SK-N-SH treated with all-trans-retinoic acid at 6 μM for 48 hours (cell line): Measurements from ENCODE around the gene CPAMD8.

Experiments
- ATAC-seq: fragments of 200-7000 bp; cut with Tn5 transposase; 3 replicates; pipeline ENCODE4 v1.9.1; 2020; ENCODE audit warnings: mild to moderate bottlenecking, moderate library complexity
- ARNTL ChIP-seq: fragments of 450-650 bp; formaldehyde crosslinking; IDR thresholded peaks from 2 replicates; pipeline ENCODE4 v1.5.0; 2020; ENCODE audit warnings: low read depth, mild to moderate bottlenecking, moderate library complexity, borderline replicate concordance
- BACH2 ChIP-seq: fragments of 250-450 bp; sonication (Bioruptor Pico); IDR thresholded peaks from 2 replicates; pipeline ENCODE4 v1.9.0; 2021; ENCODE audit warnings: mild to moderate bottlenecking, borderline replicate concordance
- CREB5 ChIP-seq: fragments of 250-450 bp; sonication (Bioruptor Pico); IDR thresholded peaks from 2 replicates; pipeline ENCODE4 v1.5.1; 2020; ENCODE audit warnings: low read depth, mild to moderate bottlenecking, moderate library complexity
- GLIS3 ChIP-seq: fragments of 250-450 bp; sonication (Bioruptor Pico); IDR thresholded peaks from 2 replicates; pipeline ENCODE4 v1.5.0; 2020; ENCODE audit warnings: mild to moderate bottlenecking, moderate library complexity
- ISL1 ChIP-seq: fragments of 250-450 bp; sonication (Bioruptor Pico); IDR thresholded peaks from 2 replicates; pipeline ENCODE4 v2.1.2; 2022; ENCODE audit warnings: mild to moderate bottlenecking, moderate library complexity
- OSR1 ChIP-seq: fragments of 250-450 bp; sonication (Bioruptor Pico); IDR thresholded peaks from 2 replicates; pipeline ENCODE4 v1.8.0; 2022; ENCODE audit warnings: moderate library complexity, mild to moderate bottlenecking, inconsistent platforms
- PPARA ChIP-seq: fragments of 250-450 bp; sonication (Bioruptor Pico); IDR thresholded peaks from 2 replicates; pipeline ENCODE4 v1.5.0; 2020; ENCODE audit warnings: mild to moderate bottlenecking, borderline replicate concordance
- RARB ChIP-seq: fragments of 250-450 bp; sonication (Bioruptor Pico); IDR thresholded peaks from 2 replicates; pipeline ENCODE4 v1.8.0; 2021; ENCODE audit warnings: mild to moderate bottlenecking, moderate library complexity
- SNAI2 ChIP-seq: fragments of 250-450 bp; sonication (Bioruptor Pico); IDR thresholded peaks from 2 replicates; pipeline ENCODE4 v1.5.0; 2020; ENCODE audit warnings: mild to moderate bottlenecking, moderate library complexity
- TCF4 ChIP-seq: fragments of 250-450 bp; sonication (Bioruptor Pico); IDR thresholded peaks from 2 replicates; pipeline ENCODE4 v1.8.0; 2021; ENCODE audit warnings: mild to moderate bottlenecking, moderate library complexity, borderline replicate concordance
- TOX ChIP-seq: fragments of 250-450 bp; sonication (Bioruptor Pico); IDR thresholded peaks from 2 replicates; pipeline ENCODE4 v1.8.0; 2021; ENCODE audit warnings: mild to moderate bottlenecking, moderate library complexity, borderline replicate concordance
- ZC3H10 ChIP-seq: fragments of 250-450 bp; sonication (Bioruptor Pico); IDR thresholded peaks from 2 replicates; pipeline ENCODE4 v1.5.1; 2021; ENCODE audit warnings: mild to moderate bottlenecking, moderate library complexity
- ZFP3 ChIP-seq: fragments of 250-450 bp; sonication (Bioruptor Pico); IDR thresholded peaks from 2 replicates; pipeline ENCODE4 v1.5.0; 2020; ENCODE audit warnings: mild to moderate bottlenecking, moderate library complexity
- ZFP30 ChIP-seq: fragments of 450-650 bp; formaldehyde crosslinking; IDR thresholded peaks from 2 replicates; pipeline ENCODE4 v1.5.0; 2022; ENCODE audit warnings: mild to moderate bottlenecking, moderate library complexity
- ZNF565 ChIP-seq: fragments of 450-650 bp; formaldehyde crosslinking; conservative IDR thresholded peaks from 2 replicates; pipeline ENCODE4 v1.5.0; 2020; ENCODE audit warnings: low read depth, mild to moderate bottlenecking, moderate library complexity
- ZNF70 ChIP-seq: fragments of 450-650 bp; formaldehyde crosslinking; IDR thresholded peaks from 2 replicates; pipeline ENCODE4 v1.5.0; 2020; ENCODE audit warnings: mild to moderate bottlenecking, moderate library complexity
- ZNF8 ChIP-seq: fragments of 450-650 bp; formaldehyde crosslinking; IDR thresholded peaks from 2 replicates; pipeline ENCODE4 v1.5.0; 2020; ENCODE audit warnings: mild to moderate bottlenecking, moderate library complexity
- TF ChIP-seq, protein P1 (sequence below): fragments of 250-450 bp; sonication (Bioruptor Pico); IDR thresholded peaks from 2 replicates; pipeline ENCODE4 v1.8.0; 2021; ENCODE audit warnings: low read depth, mild to moderate bottlenecking, moderate library complexity, borderline replicate concordance
- TF ChIP-seq, protein P2 (sequence below): fragments of 250-450 bp; sonication (Bioruptor Pico); IDR thresholded peaks from 2 replicates; pipeline ENCODE4 v1.8.0; 2020; ENCODE audit warnings: mild to moderate bottlenecking, moderate library complexity, borderline replicate concordance
- TF ChIP-seq, protein P3 (sequence below): fragments of 250-450 bp; sonication (Bioruptor Pico); IDR thresholded peaks from 2 replicates; pipeline ENCODE4 v1.5.0; 2020; ENCODE audit warnings: mild to moderate bottlenecking, moderate library complexity

Gene CPAMD8

DNA sequence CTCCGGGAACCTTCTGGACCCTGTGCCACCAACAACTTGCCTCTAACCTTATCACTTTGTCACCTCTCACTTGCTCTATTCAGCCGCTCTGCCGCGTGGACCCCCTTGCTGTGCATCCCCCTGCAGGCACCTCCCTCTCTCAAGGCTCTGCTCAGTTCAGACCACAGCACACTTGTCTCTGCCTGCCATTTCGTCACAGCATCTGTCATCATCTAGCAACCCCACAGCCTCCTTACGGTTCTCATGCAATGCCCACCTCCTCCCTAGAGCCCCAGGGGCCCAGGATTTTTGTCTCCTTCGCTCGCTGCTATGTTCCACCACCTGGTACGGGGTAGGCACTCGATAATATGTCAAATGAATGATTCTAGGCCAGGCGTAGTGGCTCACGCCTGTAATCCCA lies 43.8 kb upstream of the CPAMD8 start:
- no peak for TF ChIP-seq ZFP3 (CRISPR knock-in tag)
- TF ChIP-seq BACH2 (CRISPR knock-in tag), result no peak
- TF ChIP-seq RARB, result no peak
- TF ChIP-seq ARNTL (CRISPR knock-in tag), result no peak
- TF ChIP-seq OSR1 (CRISPR knock-in tag), result no peak
- no peak for ATAC-seq

DNA sequence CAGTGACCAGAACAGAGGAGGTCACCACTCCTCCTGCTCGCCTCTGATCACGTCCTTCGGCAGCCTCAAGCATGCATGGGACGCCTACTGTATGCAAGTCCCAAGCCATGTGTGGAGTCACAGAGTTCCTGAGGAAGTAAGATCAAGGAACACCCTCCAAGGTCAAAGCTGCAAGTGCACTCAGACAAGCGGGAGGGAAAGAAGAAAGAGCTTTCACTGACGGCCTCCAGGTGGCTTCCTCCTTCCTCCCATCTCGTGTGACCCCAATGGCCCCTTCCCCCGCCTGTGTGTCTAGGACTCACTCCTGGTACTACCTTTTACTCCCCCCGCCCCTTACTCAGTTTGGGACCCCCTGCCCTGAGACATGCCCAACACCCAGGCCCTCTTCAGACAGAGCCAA lies 42.6 kb upstream of the CPAMD8 start:
- TF ChIP-seq ZNF565 (CRISPR knock-in tag), result no peak
- no peak for TF ChIP-seq SNAI2 (CRISPR knock-in tag)
- no peak for TF ChIP-seq ZFP30 (CRISPR knock-in tag)
- TF ChIP-seq BACH2 (CRISPR knock-in tag), result no peak
- TF ChIP-seq ZC3H10 (CRISPR knock-in tag), result no peak
- no peak for TF ChIP-seq GLIS3 (CRISPR knock-in tag)
- no peak for TF ChIP-seq ZNF70
- TF ChIP-seq TOX (CRISPR knock-in tag), result no peak
- TF ChIP-seq ISL1 (CRISPR knock-in tag), result no peak
- TF ChIP-seq, protein P1, sequence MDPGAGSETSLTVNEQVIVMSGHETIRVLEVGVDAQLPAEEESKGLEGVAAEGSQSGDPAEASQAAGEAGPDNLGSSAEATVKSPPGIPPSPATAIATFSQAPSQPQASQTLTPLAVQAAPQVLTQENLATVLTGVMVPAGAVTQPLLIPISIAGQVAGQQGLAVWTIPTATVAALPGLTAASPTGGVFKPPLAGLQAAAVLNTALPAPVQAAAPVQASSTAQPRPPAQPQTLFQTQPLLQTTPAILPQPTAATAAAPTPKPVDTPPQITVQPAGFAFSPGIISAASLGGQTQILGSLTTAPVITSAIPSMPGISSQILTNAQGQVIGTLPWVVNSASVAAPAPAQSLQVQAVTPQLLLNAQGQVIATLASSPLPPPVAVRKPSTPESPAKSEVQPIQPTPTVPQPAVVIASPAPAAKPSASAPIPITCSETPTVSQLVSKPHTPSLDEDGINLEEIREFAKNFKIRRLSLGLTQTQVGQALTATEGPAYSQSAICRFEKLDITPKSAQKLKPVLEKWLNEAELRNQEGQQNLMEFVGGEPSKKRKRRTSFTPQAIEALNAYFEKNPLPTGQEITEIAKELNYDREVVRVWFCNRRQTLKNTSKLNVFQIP (CRISPR knock-in tag), result no peak
- TF ChIP-seq, protein P2, sequence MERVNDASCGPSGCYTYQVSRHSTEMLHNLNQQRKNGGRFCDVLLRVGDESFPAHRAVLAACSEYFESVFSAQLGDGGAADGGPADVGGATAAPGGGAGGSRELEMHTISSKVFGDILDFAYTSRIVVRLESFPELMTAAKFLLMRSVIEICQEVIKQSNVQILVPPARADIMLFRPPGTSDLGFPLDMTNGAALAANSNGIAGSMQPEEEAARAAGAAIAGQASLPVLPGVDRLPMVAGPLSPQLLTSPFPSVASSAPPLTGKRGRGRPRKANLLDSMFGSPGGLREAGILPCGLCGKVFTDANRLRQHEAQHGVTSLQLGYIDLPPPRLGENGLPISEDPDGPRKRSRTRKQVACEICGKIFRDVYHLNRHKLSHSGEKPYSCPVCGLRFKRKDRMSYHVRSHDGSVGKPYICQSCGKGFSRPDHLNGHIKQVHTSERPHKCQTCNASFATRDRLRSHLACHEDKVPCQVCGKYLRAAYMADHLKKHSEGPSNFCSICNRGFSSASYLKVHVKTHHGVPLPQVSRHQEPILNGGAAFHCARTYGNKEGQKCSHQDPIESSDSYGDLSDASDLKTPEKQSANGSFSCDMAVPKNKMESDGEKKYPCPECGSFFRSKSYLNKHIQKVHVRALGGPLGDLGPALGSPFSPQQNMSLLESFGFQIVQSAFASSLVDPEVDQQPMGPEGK, result no peak
- TF ChIP-seq ZFP3 (CRISPR knock-in tag), result no peak
- no peak for TF ChIP-seq TCF4 (CRISPR knock-in tag)
- no peak for TF ChIP-seq CREB5 (CRISPR knock-in tag)
- TF ChIP-seq, protein P3, sequence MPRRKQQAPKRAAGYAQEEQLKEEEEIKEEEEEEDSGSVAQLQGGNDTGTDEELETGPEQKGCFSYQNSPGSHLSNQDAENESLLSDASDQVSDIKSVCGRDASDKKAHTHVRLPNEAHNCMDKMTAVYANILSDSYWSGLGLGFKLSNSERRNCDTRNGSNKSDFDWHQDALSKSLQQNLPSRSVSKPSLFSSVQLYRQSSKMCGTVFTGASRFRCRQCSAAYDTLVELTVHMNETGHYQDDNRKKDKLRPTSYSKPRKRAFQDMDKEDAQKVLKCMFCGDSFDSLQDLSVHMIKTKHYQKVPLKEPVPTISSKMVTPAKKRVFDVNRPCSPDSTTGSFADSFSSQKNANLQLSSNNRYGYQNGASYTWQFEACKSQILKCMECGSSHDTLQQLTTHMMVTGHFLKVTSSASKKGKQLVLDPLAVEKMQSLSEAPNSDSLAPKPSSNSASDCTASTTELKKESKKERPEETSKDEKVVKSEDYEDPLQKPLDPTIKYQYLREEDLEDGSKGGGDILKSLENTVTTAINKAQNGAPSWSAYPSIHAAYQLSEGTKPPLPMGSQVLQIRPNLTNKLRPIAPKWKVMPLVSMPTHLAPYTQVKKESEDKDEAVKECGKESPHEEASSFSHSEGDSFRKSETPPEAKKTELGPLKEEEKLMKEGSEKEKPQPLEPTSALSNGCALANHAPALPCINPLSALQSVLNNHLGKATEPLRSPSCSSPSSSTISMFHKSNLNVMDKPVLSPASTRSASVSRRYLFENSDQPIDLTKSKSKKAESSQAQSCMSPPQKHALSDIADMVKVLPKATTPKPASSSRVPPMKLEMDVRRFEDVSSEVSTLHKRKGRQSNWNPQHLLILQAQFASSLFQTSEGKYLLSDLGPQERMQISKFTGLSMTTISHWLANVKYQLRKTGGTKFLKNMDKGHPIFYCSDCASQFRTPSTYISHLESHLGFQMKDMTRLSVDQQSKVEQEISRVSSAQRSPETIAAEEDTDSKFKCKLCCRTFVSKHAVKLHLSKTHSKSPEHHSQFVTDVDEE (CRISPR knock-in tag), result no peak
- no peak for TF ChIP-seq OSR1 (CRISPR knock-in tag)
- ATAC-seq, result no peak

DNA sequence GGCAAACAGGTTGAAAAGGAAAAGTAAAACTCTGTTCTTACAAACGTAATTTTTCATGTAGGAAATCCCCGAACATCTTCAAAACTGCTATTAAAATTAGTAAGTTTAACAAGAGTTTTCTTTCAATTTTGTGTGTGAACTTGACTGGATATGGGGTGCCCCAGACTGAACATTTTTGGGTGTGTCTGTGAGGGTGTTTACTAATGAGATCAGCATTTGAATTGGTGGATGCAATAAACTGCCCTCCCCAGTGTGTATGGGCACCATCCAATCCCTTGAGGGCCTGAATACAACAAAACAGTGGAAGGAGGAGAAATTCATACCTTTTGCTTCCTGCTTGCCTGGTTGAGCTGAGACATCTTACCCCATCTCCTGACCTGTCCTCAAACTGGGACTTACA lies 36.8 kb upstream of the CPAMD8 start:
- no peak for ATAC-seq
- no peak for TF ChIP-seq SNAI2 (CRISPR knock-in tag)
- no peak for TF ChIP-seq PPARA
- TF ChIP-seq ISL1 (CRISPR knock-in tag), result no peak

DNA sequence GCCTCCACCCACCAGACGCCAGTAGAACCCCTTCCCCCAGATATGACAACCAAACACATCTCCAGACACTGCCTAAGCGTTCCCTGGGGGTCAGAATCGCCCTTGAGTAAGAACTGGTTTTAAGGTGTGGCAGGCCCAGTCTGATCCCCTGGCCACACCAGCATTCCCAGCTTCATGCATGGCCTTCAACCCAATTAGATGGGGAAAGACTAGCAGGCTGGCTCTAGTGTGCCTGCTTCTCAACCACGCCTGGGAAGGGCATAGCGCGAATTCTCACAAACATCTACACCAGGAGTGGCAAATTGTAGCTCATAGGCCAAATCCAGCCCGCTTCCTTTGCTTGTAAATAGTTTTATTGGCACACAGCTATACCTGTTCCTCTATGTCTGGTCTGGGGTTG lies 35.1 kb upstream of the CPAMD8 start:
- TF ChIP-seq RARB (no peak), ZC3H10 (CRISPR knock-in tag) (no peak), TCF4 (CRISPR knock-in tag) (no peak), PPARA (no peak), ARNTL (CRISPR knock-in tag) (no peak), ISL1 (CRISPR knock-in tag) (no peak), GLIS3 (CRISPR knock-in tag) (no peak), CREB5 (CRISPR knock-in tag) (no peak), ZNF8 (CRISPR knock-in tag) (no peak), ZNF70 (no peak), OSR1 (CRISPR knock-in tag) (no peak)
- TF ChIP-seq, protein P1 (CRISPR knock-in tag), result no peak
- TF ChIP-seq, protein P2, result no peak
- ATAC-seq, result no peak
